ENCODE data around the gene ESPL1. TPM values are rescaled to one million over a fixed set of nuclear protein-coding genes. Genes with fewer than 3 reads are reported as not detected.

The ESPL1 gene
- total RNA-seq, 1 experiment from 2014 or later = 31.6 TPM

DNA sequence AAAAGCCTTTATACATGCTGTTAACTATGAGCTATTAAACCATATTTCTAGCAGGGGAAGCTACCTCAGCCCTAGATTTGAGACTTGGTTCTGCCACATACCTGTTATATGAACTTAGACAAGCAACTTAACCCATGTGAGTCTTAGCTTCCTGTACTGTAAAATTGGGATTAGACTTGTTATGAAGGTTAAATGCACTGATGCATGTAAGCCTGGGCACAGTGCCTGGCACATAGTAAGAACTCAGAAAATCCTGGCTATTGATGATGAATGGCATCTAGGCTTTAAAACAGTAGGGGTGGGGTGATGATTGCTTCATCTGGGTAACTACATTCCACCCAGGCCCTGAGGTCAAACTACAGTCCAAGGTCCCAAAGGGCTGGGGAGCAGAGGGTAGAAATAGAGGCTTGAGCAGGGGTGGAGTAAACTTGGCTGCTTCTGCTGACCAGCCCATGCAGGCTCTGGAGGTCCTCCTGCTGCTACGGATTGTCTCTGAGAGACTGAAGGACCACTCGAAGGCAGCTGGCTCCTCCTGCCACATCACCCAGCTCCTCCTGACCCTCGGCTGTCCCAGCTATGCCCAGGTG lies 11.3 kb downstream of the ESPL1 start:
- peaks cover 51% of the 10 kb centered on the region for H3K36me3 ChIP-seq (ENCODE audit: low read depth, low read length)
- ChIA-PET POLR2A (ENCODE audit: unreplicated experiment) (interaction anchor here (0.6 kb wide), 1 partner anchor 64 kb away, joined by 6 read pairs; no protein-coding TSS in a partner anchor), CTCF (no interaction called here)
- intact Hi-C loops (cut with micrococcal nuclease) = no loop called here
- no TSS peak for BruUV-seq (replicated peaks)
- TF ChIP-seq CTCF (conservative IDR thresholded peaks at IDR 0.05; ENCODE audit: low read depth, low read length) (no peak), EZH2 (IDR thresholded peaks at IDR 0.05; ENCODE audit: low read length, unreplicated experiment) (no peak), EZH2phosphoT487 (IDR thresholded peaks at IDR 0.05; ENCODE audit: borderline replicate concordance, low read length) (no peak)
- no peaks in the 10 kb centered on the region for H3K4me1 ChIP-seq (ENCODE audit: insufficient read depth, low read length)
- no peaks in the 10 kb centered on the region for H4K20me1 ChIP-seq (ENCODE audit: low read length)
- H3K79me2 ChIP-seq (ENCODE audit: low read length) = no peaks in the 10 kb centered on the region
- DNase-seq (no peak), ATAC-seq (no peak)
- H3K9me3 ChIP-seq (ENCODE audit: low read length) = no peaks in the 10 kb centered on the region
- H3K9ac ChIP-seq (ENCODE audit: low read length) = no peak overlapping the region
- H3F3A ChIP-seq (ENCODE audit: low read length, unreplicated experiment) = no peaks in the 10 kb centered on the region
- no peaks in the 10 kb centered on the region for H3K27me3 ChIP-seq (ENCODE audit: low read length)
- no peak overlapping the region for H3K27ac ChIP-seq (ENCODE audit: low read length)
- no peak overlapping the region for H2AFZ ChIP-seq (ENCODE audit: low read length)
- no peak overlapping the region for H3K4me2 ChIP-seq (ENCODE audit: low read length)
- no peak overlapping the region for H3K4me3 ChIP-seq (ENCODE audit: low read length)
- H3K9me2 ChIP-seq (replicated peaks; ENCODE audit: low read length) = no peaks in the 10 kb centered on the region

DNA sequence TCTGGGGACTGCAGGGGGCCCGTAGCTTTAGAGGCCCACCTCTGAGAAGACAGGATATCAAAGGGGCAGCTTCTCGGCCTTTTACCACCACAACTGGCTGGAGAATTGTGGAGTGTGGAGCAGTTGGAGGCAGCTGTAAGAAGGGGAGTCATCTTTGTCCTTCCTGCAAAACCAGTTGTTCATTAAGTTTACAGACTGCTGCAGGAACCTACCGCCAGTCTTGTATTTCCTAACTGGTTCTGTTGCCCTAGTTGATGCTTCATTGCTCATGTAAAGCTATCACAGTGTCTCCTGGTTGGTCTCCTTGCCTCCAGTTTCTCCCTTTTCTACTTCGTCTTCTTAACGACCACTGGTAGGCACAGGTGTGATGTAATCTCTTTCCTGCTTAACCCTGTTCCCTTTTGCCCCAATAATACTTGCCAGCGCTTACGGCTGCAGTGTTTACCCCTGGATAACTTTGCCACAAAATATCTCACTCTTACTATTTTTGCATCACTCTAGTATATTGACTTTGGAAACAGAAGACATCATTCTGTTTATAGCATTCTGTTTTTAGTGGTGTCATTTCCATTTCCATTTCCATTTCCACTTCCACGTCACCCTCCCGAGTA lies 11.9 kb downstream of the ESPL1 start:
- H2AFZ ChIP-seq (ENCODE audit: low read length) = no peak overlapping the region
- no peak overlapping the region for H3K27ac ChIP-seq (ENCODE audit: low read length)
- no peak for ATAC-seq
- no peak for DNase-seq
- POLR2A ChIA-PET (ENCODE audit: unreplicated experiment) = no interaction called here
- H3K4me2 ChIP-seq (ENCODE audit: low read length) = no peak overlapping the region
- H3K4me3 ChIP-seq (ENCODE audit: low read length) = no peak overlapping the region
- no peaks in the 10 kb centered on the region for H4K20me1 ChIP-seq (ENCODE audit: low read length)
- TF ChIP-seq CTCF (conservative IDR thresholded peaks at IDR 0.05; ENCODE audit: low read depth, low read length) (no peak), EZH2 (IDR thresholded peaks at IDR 0.05; ENCODE audit: low read length, unreplicated experiment) (no peak), EZH2phosphoT487 (IDR thresholded peaks at IDR 0.05; ENCODE audit: borderline replicate concordance, low read length) (no peak)
- no peaks in the 10 kb centered on the region for H3K79me2 ChIP-seq (ENCODE audit: low read length)
- H3K9me3 ChIP-seq (ENCODE audit: low read length) = no peaks in the 10 kb centered on the region
- no peaks in the 10 kb centered on the region for H3K9me2 ChIP-seq (replicated peaks; ENCODE audit: low read length)
- CTCF ChIA-PET = no interaction called here
- no peak overlapping the region for H3K9ac ChIP-seq (ENCODE audit: low read length)
- no peaks in the 10 kb centered on the region for H3F3A ChIP-seq (ENCODE audit: low read length, unreplicated experiment)
- H3K36me3 ChIP-seq (ENCODE audit: low read depth, low read length) = peaks cover 53% of the 10 kb centered on the region
- no TSS peak for BruUV-seq (replicated peaks)
- H3K27me3 ChIP-seq (ENCODE audit: low read length) = no peaks in the 10 kb centered on the region
- no peaks in the 10 kb centered on the region for H3K4me1 ChIP-seq (ENCODE audit: insufficient read depth, low read length)
- intact Hi-C loops (cut with micrococcal nuclease) = no loop called here

GRCh38 chr12:53286448-53286847 lies 18.3 kb downstream of the ESPL1 start:
- peaks cover 29% of the 10 kb centered on the region for H3K4me1 ChIP-seq (ENCODE audit: insufficient read depth, low read length)
- no peak for TF ChIP-seq EZH2phosphoT487 (IDR thresholded peaks at IDR 0.05; ENCODE audit: borderline replicate concordance, low read length)
- no peak for TF ChIP-seq CTCF (conservative IDR thresholded peaks at IDR 0.05; ENCODE audit: low read depth, low read length)
- no peak for TF ChIP-seq EZH2 (IDR thresholded peaks at IDR 0.05; ENCODE audit: low read length, unreplicated experiment)
- ChIA-PET POLR2A (ENCODE audit: unreplicated experiment) (no interaction called here), CTCF (interaction anchor here (1.7 kb wide), 1 partner anchor 35 kb away, joined by 4 read pairs; the partner anchor contains the start of gene AAAS)
- no peak overlapping the region for H3K9ac ChIP-seq (ENCODE audit: low read length)
- peaks cover 44% of the 10 kb centered on the region for H3K36me3 ChIP-seq (ENCODE audit: low read depth, low read length)
- intact Hi-C loops (cut with micrococcal nuclease) = no loop called here
- no peak overlapping the region for H3K27ac ChIP-seq (ENCODE audit: low read length)
- DNase-seq (no peak), ATAC-seq (no peak)
- no peaks in the 10 kb centered on the region for H3K9me2 ChIP-seq (replicated peaks; ENCODE audit: low read length)
- no peaks in the 10 kb centered on the region for H3K27me3 ChIP-seq (ENCODE audit: low read length)
- no peaks in the 10 kb centered on the region for H3F3A ChIP-seq (ENCODE audit: low read length, unreplicated experiment)
- no peaks in the 10 kb centered on the region for H3K9me3 ChIP-seq (ENCODE audit: low read length)
- H4K20me1 ChIP-seq (ENCODE audit: low read length) = no peaks in the 10 kb centered on the region
- no peak overlapping the region for H2AFZ ChIP-seq (ENCODE audit: low read length)
- no TSS peak for BruUV-seq (replicated peaks)
- H3K79me2 ChIP-seq (ENCODE audit: low read length) = no peaks in the 10 kb centered on the region
- H3K4me3 ChIP-seq (ENCODE audit: low read length) = no peak overlapping the region
- no peak overlapping the region for H3K4me2 ChIP-seq (ENCODE audit: low read length)

All from PC-3 (cell line).